Ureter (tissue), 1 donor: Measurements from ENCODE around the gene SPDEF. TPM values are rescaled to one million over a fixed set of nuclear protein-coding genes. Genes with fewer than 3 reads are reported as not detected.

Experiments used
- DNase-seq: peaks from one replicate; pipeline ENCODE4 v3.0.0-alpha.2; 2020; ENCODE audit warnings: low spot score
- total RNA-seq: library from RNA; stranded (reverse); gene quantifications from one replicate; pipeline ENCODE4 v1.2.4, GENCODE V29; 2023
- donor health status: DM: yes; HTN: yes; CAD: no.

The SPDEF gene
- total RNA-seq, 1 donor from 2014 or later = 3.5 TPM

- DNase-seq = no peak
Observed at GRCh38 chr6:34514593-34515472, 41.3 kb downstream of the SPDEF start.

GRCh38 chr6:34514112-34514511 lies 42.0 kb downstream of the SPDEF start:
- DNase-seq = no peak

- no peak for DNase-seq
Observed at GRCh38 chr6:34513646-34514045, 42.5 kb downstream of the SPDEF start.

- no peak for DNase-seq
Observed at GRCh38 chr6:34512738-34513115, 43.4 kb downstream of the SPDEF start.

- DNase-seq = no peak
Observed at GRCh38 chr6:34511915-34512737, 44.0 kb downstream of the SPDEF start.

GRCh38 chr6:34511214-34511914 lies 44.8 kb downstream of the SPDEF start:
- DNase-seq = no peak

- DNase-seq = no peak
Observed at GRCh38 chr6:34510299-34510698, 45.8 kb downstream of the SPDEF start.

GRCh38 chr6:34509782-34510181 lies 46.3 kb downstream of the SPDEF start:
- no peak for DNase-seq

- DNase-seq = no peak
Observed at GRCh38 chr6:34508425-34508824, 47.7 kb downstream of the SPDEF start.

GRCh38 chr6:34506718-34507117 lies 49.4 kb downstream of the SPDEF start:
- DNase-seq = no peak

GRCh38 chr6:34497411-34497810 lies 58.7 kb downstream of the SPDEF start:
- no peak for DNase-seq

- DNase-seq = no peak
Observed at GRCh38 chr6:34496103-34496685, 59.9 kb downstream of the SPDEF start.

- no peak for DNase-seq
Observed at GRCh38 chr6:34494973-34495372, 61.2 kb downstream of the SPDEF start.

GRCh38 chr6:34493344-34493743 lies 62.8 kb downstream of the SPDEF start:
- no peak for DNase-seq

- no peak for DNase-seq
Observed at GRCh38 chr6:34491091-34491430, 65.1 kb downstream of the SPDEF start.

GRCh38 chr6:34490390-34491090 lies 65.6 kb downstream of the SPDEF start:
- no peak for DNase-seq

GRCh38 chr6:34489207-34489805 lies 66.8 kb downstream of the SPDEF start:
- no peak for DNase-seq
